B cell (primary cell): ENCODE data around the gene SREBF1.

Source experiments
- EZH2 ChIP-seq: IDR thresholded peaks from 2 replicates; pipeline ENCODE4 v1.6.1; 2012; ENCODE audit warnings: borderline replicate concordance, low read depth, mild to moderate bottlenecking, moderate library complexity, low read length; ENCODE audit not compliant: insufficient read depth, poor library complexity, severe bottlenecking
- TF ChIP-seq, protein P1 (sequence below): fragments of 200-600 bp; IDR thresholded peaks from one replicate; pipeline ENCODE4 v1.8.0; 2022; ENCODE audit warnings: antibody characterized with exemption, mild to moderate bottlenecking

DNA sequence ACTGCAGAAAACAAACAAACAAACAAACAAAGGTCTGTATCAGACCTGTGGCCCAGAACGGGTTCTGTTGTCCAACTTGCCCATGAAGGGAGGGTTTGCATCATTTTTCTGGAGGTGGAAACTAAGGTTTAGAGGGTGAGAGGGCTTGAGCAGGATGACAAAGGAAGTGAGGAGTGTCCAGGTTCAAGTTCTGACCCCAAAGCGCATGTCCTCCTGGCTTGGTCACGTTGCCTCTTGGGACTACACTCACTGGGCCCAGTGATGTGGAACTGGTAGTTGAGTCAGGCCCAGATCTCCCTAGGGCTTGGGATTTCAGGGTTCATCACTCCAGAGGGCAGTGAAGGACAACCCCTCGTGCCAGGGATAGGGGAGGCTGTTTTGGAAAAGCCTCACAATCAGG, 1.8 kb downstream of the SREBF1 start:
- TF ChIP-seq, protein P1, sequence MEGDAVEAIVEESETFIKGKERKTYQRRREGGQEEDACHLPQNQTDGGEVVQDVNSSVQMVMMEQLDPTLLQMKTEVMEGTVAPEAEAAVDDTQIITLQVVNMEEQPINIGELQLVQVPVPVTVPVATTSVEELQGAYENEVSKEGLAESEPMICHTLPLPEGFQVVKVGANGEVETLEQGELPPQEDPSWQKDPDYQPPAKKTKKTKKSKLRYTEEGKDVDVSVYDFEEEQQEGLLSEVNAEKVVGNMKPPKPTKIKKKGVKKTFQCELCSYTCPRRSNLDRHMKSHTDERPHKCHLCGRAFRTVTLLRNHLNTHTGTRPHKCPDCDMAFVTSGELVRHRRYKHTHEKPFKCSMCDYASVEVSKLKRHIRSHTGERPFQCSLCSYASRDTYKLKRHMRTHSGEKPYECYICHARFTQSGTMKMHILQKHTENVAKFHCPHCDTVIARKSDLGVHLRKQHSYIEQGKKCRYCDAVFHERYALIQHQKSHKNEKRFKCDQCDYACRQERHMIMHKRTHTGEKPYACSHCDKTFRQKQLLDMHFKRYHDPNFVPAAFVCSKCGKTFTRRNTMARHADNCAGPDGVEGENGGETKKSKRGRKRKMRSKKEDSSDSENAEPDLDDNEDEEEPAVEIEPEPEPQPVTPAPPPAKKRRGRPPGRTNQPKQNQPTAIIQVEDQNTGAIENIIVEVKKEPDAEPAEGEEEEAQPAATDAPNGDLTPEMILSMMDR = no peak
- no peak for TF ChIP-seq EZH2
